Measurements from ENCODE around the gene PRDM16.

Gene PRDM16

GRCh38 chr1:3352952-3353331 lies 283.9 kb downstream of the PRDM16 start:
- DNase-seq (ENCODE audit: low read depth, low spot score): no peak
- no peak for TF ChIP-seq ZNF274 (IDR thresholded peaks at IDR 0.05; ENCODE audit: low read depth, low read length)
- no peak for TF ChIP-seq YY1 (IDR thresholded peaks at IDR 0.05; ENCODE audit: insufficient read depth, insufficient read length)
- Histone ChIP-seq H3K36me3 (ENCODE audit: insufficient read depth, insufficient read length, low read length) (no peaks in the 10 kb centered on the region), H3K4me3 (ENCODE audit: insufficient read length, low read depth) (no peak overlapping the region), H3K9ac (ENCODE audit: insufficient read length, low read depth) (peak overlapping the region; percentile 64), H3K4me1 (ENCODE audit: insufficient read depth, insufficient read length) (peaks cover 35% of the 10 kb centered on the region), H3K9me3 (ENCODE audit: insufficient read depth, low read length) (no peaks in the 10 kb centered on the region), H3K27me3 (ENCODE audit: insufficient read depth, insufficient read length) (no peaks in the 10 kb centered on the region)

- Histone ChIP-seq H3K36me3 (ENCODE audit: insufficient read depth, insufficient read length, low read length) (no peaks in the 10 kb centered on the region), H3K4me3 (ENCODE audit: insufficient read length, low read depth) (no peak overlapping the region), H3K9ac (ENCODE audit: insufficient read length, low read depth) (no peak overlapping the region), H3K27me3 (ENCODE audit: insufficient read depth, insufficient read length) (no peaks in the 10 kb centered on the region), H3K9me3 (ENCODE audit: insufficient read depth, low read length) (no peaks in the 10 kb centered on the region), H3K4me1 (ENCODE audit: insufficient read depth, insufficient read length) (peaks cover 31% of the 10 kb centered on the region)
- no peak for DNase-seq (ENCODE audit: low read depth, low spot score)
- TF ChIP-seq ZNF274 (IDR thresholded peaks at IDR 0.05; ENCODE audit: low read depth, low read length) (no peak), SUZ12 (IDR thresholded peaks at IDR 0.05; ENCODE audit: extremely low read depth, insufficient read depth, insufficient read length) (no peak), YY1 (IDR thresholded peaks at IDR 0.05; ENCODE audit: insufficient read depth, insufficient read length) (no peak)
These were observed 284.9 kb downstream of the PRDM16 start for GRCh38 chr1:3353876-3354275.

GRCh38 chr1:3355089-3355488 lies 286.1 kb downstream of the PRDM16 start:
- Histone ChIP-seq H3K4me1 (ENCODE audit: insufficient read depth, insufficient read length) (peaks cover 24% of the 10 kb centered on the region), H3K9ac (ENCODE audit: insufficient read length, low read depth) (peak overlapping the region; percentile 42), H3K9me3 (ENCODE audit: insufficient read depth, low read length) (no peaks in the 10 kb centered on the region), H3K36me3 (ENCODE audit: insufficient read depth, insufficient read length, low read length) (no peaks in the 10 kb centered on the region), H3K4me3 (ENCODE audit: insufficient read length, low read depth) (no peak overlapping the region), H3K27me3 (ENCODE audit: insufficient read depth, insufficient read length) (no peaks in the 10 kb centered on the region)
- DNase-seq (ENCODE audit: low read depth, low spot score): no peak
- no peak for TF ChIP-seq SUZ12 (IDR thresholded peaks at IDR 0.05; ENCODE audit: extremely low read depth, insufficient read depth, insufficient read length)
- no peak for TF ChIP-seq YY1 (IDR thresholded peaks at IDR 0.05; ENCODE audit: insufficient read depth, insufficient read length)

- TF ChIP-seq SUZ12 (IDR thresholded peaks at IDR 0.05; ENCODE audit: extremely low read depth, insufficient read depth, insufficient read length) (no peak), YY1 (IDR thresholded peaks at IDR 0.05; ENCODE audit: insufficient read depth, insufficient read length) (no peak), ZNF274 (IDR thresholded peaks at IDR 0.05; ENCODE audit: low read depth, low read length) (no peak)
- H3K4me3 ChIP-seq (ENCODE audit: insufficient read length, low read depth): no peak overlapping the region
- H3K9me3 ChIP-seq (ENCODE audit: insufficient read depth, low read length): no peaks in the 10 kb centered on the region
- no peak overlapping the region for H3K9ac ChIP-seq (ENCODE audit: insufficient read length, low read depth)
- DNase-seq (ENCODE audit: low read depth, low spot score): no peak
- H3K36me3 ChIP-seq (ENCODE audit: insufficient read depth, insufficient read length, low read length): no peaks in the 10 kb centered on the region
- H3K27me3 ChIP-seq (ENCODE audit: insufficient read depth, insufficient read length): no peaks in the 10 kb centered on the region
- H3K4me1 ChIP-seq (ENCODE audit: insufficient read depth, insufficient read length): peaks cover 28% of the 10 kb centered on the region
These were observed 287.2 kb downstream of the PRDM16 start for GRCh38 chr1:3355894-3356826.

- Histone ChIP-seq H3K9ac (ENCODE audit: insufficient read length, low read depth) (peak overlapping the region; percentile 8), H3K36me3 (ENCODE audit: insufficient read depth, insufficient read length, low read length) (no peaks in the 10 kb centered on the region), H3K4me1 (ENCODE audit: insufficient read depth, insufficient read length) (peaks cover 26% of the 10 kb centered on the region), H3K4me3 (ENCODE audit: insufficient read length, low read depth) (no peak overlapping the region), H3K27me3 (ENCODE audit: insufficient read depth, insufficient read length) (no peaks in the 10 kb centered on the region), H3K9me3 (ENCODE audit: insufficient read depth, low read length) (no peaks in the 10 kb centered on the region)
- DNase-seq (ENCODE audit: low read depth, low spot score): no peak
- TF ChIP-seq SUZ12 (IDR thresholded peaks at IDR 0.05; ENCODE audit: extremely low read depth, insufficient read depth, insufficient read length) (no peak), YY1 (IDR thresholded peaks at IDR 0.05; ENCODE audit: insufficient read depth, insufficient read length) (no peak), ZNF274 (IDR thresholded peaks at IDR 0.05; ENCODE audit: low read depth, low read length) (no peak)
These were observed 287.9 kb downstream of the PRDM16 start for GRCh38 chr1:3356827-3357460.

GRCh38 chr1:3357526-3358297 lies 288.7 kb downstream of the PRDM16 start:
- no peak overlapping the region for H3K9ac ChIP-seq (ENCODE audit: insufficient read length, low read depth)
- peaks cover 25% of the 10 kb centered on the region for H3K4me1 ChIP-seq (ENCODE audit: insufficient read depth, insufficient read length)
- no peaks in the 10 kb centered on the region for H3K27me3 ChIP-seq (ENCODE audit: insufficient read depth, insufficient read length)
- H3K36me3 ChIP-seq (ENCODE audit: insufficient read depth, insufficient read length, low read length): no peaks in the 10 kb centered on the region
- H3K9me3 ChIP-seq (ENCODE audit: insufficient read depth, low read length): no peaks in the 10 kb centered on the region
- no peak overlapping the region for H3K4me3 ChIP-seq (ENCODE audit: insufficient read length, low read depth)
- TF ChIP-seq SUZ12 (IDR thresholded peaks at IDR 0.05; ENCODE audit: extremely low read depth, insufficient read depth, insufficient read length): no peak
- TF ChIP-seq ZNF274 (IDR thresholded peaks at IDR 0.05; ENCODE audit: low read depth, low read length): no peak
- no peak for TF ChIP-seq YY1 (IDR thresholded peaks at IDR 0.05; ENCODE audit: insufficient read depth, insufficient read length)
- no peak for DNase-seq (ENCODE audit: low read depth, low spot score)

GRCh38 chr1:3359351-3359750 lies 290.3 kb downstream of the PRDM16 start:
- H3K36me3 ChIP-seq (ENCODE audit: insufficient read depth, insufficient read length, low read length): no peaks in the 10 kb centered on the region
- peaks cover 25% of the 10 kb centered on the region for H3K4me1 ChIP-seq (ENCODE audit: insufficient read depth, insufficient read length)
- no peaks in the 10 kb centered on the region for H3K9me3 ChIP-seq (ENCODE audit: insufficient read depth, low read length)
- H3K4me3 ChIP-seq (ENCODE audit: insufficient read length, low read depth): no peak overlapping the region
- TF ChIP-seq SUZ12 (IDR thresholded peaks at IDR 0.05; ENCODE audit: extremely low read depth, insufficient read depth, insufficient read length) (no peak), YY1 (IDR thresholded peaks at IDR 0.05; ENCODE audit: insufficient read depth, insufficient read length) (no peak), ZNF274 (IDR thresholded peaks at IDR 0.05; ENCODE audit: low read depth, low read length) (no peak)
- no peak overlapping the region for H3K9ac ChIP-seq (ENCODE audit: insufficient read length, low read depth)
- DNase-seq (ENCODE audit: low read depth, low spot score): no peak
- no peaks in the 10 kb centered on the region for H3K27me3 ChIP-seq (ENCODE audit: insufficient read depth, insufficient read length)
